ENCODE data around the gene CTNNA3. TPM values are rescaled to one million over a fixed set of nuclear protein-coding genes. Genes with fewer than 3 reads are reported as not detected.
A peak's percentile ranks its signal among the peaks of the same experiment; 100 is the strongest.

Gene CTNNA3
- total and polyA plus RNA-seq, 2 of the 4 experiments (the other 2 are of a cell fraction) = 0.19 to 0.90 TPM

- Histone ChIP-seq H4K5ac (ENCODE audit: low read depth, low read length) (no peak overlapping the region), H3K79me1 (ENCODE audit: low read depth in 1 of 2, low read length in 2 of 2) (no peaks in the 10 kb centered on the region), H3K27ac (ENCODE audit: insufficient read depth, low read length) (no peak overlapping the region), H2BK120ac (ENCODE audit: low read depth, low read length) (no peak overlapping the region), H3K9ac (ENCODE audit: low read depth, low read length) (no peak overlapping the region), H4K20me1 (ENCODE audit: insufficient read depth, low read length) (no peaks in the 10 kb centered on the region), H3K4me2 (ENCODE audit: low read depth, low read length) (no peak overlapping the region), H3K4me1 (ENCODE audit: control insufficient read depth, insufficient read depth, low read length) (0 out of 2 replicates have a peak, but pooled peaks cover 2% of the 10 kb centered on the region), H3K56ac (ENCODE audit: extremely low read depth, insufficient read depth, low read length) (no peak overlapping the region), H3K27me3 (ENCODE audit: control insufficient read depth, insufficient read depth, low read length) (no peaks in the 10 kb centered on the region), H2BK15ac (ENCODE audit: low read depth, low read length) (no peak overlapping the region), H3K14ac (replicated peaks; ENCODE audit: low read depth, low read length) (no peak overlapping the region), H2BK20ac (ENCODE audit: low read depth, low read length) (no peak overlapping the region), H2AK5ac (ENCODE audit: low read depth, low read length) (no peak overlapping the region), H3K4me3 (ENCODE audit: insufficient read depth, low read depth, low read length) (no peak overlapping the region), H2AK9ac (replicated peaks; ENCODE audit: low read depth, low read length, poor library complexity) (no peak overlapping the region), H3K23ac (ENCODE audit: low read depth, low read length) (no peak overlapping the region), H4K91ac (ENCODE audit: insufficient read depth, low read depth, low read length) (no peak overlapping the region), H3K9me1 (ENCODE audit: insufficient read depth, low read length) (no peaks in the 10 kb centered on the region; the same call in 1 of the 2 replicates), H3K18ac (ENCODE audit: low read depth, low read length) (no peak overlapping the region), H3K9me3 (ENCODE audit: control insufficient read depth, insufficient read depth, low read length) (no peaks in the 10 kb centered on the region), H2AFZ (replicated peaks; ENCODE audit: low read length, poor library complexity) (no peak overlapping the region), H4K8ac (ENCODE audit: low read depth in 2 of 2, low read length in 2 of 2) (no peak overlapping the region), H3K36me3 (ENCODE audit: control insufficient read depth, insufficient read depth, low read length) (no peaks in the 10 kb centered on the region), H2BK5ac (ENCODE audit: low read depth, low read length, poor library complexity, severe bottlenecking) (no peak overlapping the region), H3K4ac (ENCODE audit: low read depth, low read length) (no peak overlapping the region)
- intact Hi-C loops (cut with micrococcal nuclease) (no loop called here), in situ Hi-C loops (cut with MboI; ENCODE audit: low sequenced_read_pairs) (no loop called here), dilution Hi-C loops (cut with HindIII; ENCODE audit: low sequenced_read_pairs, unreplicated experiment) (no loop called here)
- ATAC-seq (ENCODE audit: low read depth) (peak; percentile 91), DNase-seq (peak; percentile 85)
- no TSS peak for BruUV-seq (replicated peaks)
- WGBS, 2 experiments (ENCODE audit: extremely low coverage in 2 of 2, insufficient read length in 1 of 2) = no CpG with 5 or more reads among the region's 2 CpGs
- POLR2A ChIA-PET (ENCODE audit: unreplicated experiment) = no interaction called here
- CTCF ChIA-PET = interaction anchor here (0.7 to 1.0 kb wide), 2 partner anchors 145 to 161 kb away, joined by 3 to 5 read pairs; no protein-coding TSS in a partner anchor
- TF ChIP-seq ELK1 (IDR thresholded peaks at IDR 0.05; ENCODE audit: borderline replicate concordance, low read depth, low read length) = no peak
- TF ChIP-seq RFX5 (IDR thresholded peaks at IDR 0.05; ENCODE audit: low read depth, low read length) = no peak
- TF ChIP-seq CTCF (conservative IDR thresholded peaks at IDR 0.05; ENCODE audit: low read depth, low read length) = no peak
- no peak for TF ChIP-seq FOS (IDR thresholded peaks at IDR 0.05; ENCODE audit: low read depth, low read length)
- TF ChIP-seq RCOR1 (IDR thresholded peaks at IDR 0.05; ENCODE audit: insufficient replicate concordance, low read length) = no peak
- no peak for TF ChIP-seq CHD1 (IDR thresholded peaks at IDR 0.05; ENCODE audit: low read depth, low read length)
- TF ChIP-seq NFE2L2 (IDR thresholded peaks at IDR 0.05; ENCODE audit: low read depth, low read length) = no peak
- TF ChIP-seq MAZ (IDR thresholded peaks at IDR 0.05; ENCODE audit: borderline replicate concordance, low read depth, low read length) = no peak
- no peak for TF ChIP-seq SMC3 (IDR thresholded peaks at IDR 0.05; ENCODE audit: low read depth, low read length)
- TF ChIP-seq BHLHE40 (IDR thresholded peaks at IDR 0.05; ENCODE audit: low read depth, low read length) = no peak
- no peak for TF ChIP-seq MAFK (IDR thresholded peaks at IDR 0.05; ENCODE audit: low read depth, low read length)
- TF ChIP-seq RAD21 (IDR thresholded peaks at IDR 0.05; ENCODE audit: low read length) = no peak
- TF ChIP-seq CEBPB (IDR thresholded peaks at IDR 0.05; ENCODE audit: low read depth, low read length) = no peak
Measured at GRCh38 chr10:66747451-66747850, 948.5 kb downstream of the CTNNA3 start.
